HG02759 (cell line): ENCODE measurements around the gene C3.

ENCODE experiments used
- ATAC-seq: cut with Tn5 transposase; IDR thresholded peaks from one replicate; pipeline ENCODE4 v1.9.1; 2021; ENCODE audit warnings: mild to moderate bottlenecking, moderate library complexity; ENCODE audit not compliant: unreplicated experiment

C3 gene

DNA sequence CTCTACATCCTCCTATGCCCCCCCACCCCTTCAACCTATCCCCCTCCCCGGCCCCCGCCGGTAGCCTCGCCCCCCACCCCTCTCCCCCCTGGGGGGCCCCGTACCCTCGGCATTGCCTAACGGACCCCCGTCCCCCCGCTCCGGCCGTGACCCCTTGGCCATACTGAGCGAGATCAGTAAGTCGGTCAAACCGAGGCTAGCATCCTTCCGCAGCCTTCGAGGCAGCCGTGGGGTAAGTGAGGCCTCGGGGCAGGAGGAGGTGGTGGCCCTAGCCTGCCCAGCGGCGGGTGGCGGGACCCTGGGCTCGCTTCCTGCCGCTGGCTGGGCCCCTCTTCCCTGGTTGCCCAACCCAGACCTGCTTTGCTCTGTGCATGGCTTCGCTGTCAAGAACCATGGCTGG lies 25.5 kb upstream of the C3 start:
- no peak for ATAC-seq

DNA sequence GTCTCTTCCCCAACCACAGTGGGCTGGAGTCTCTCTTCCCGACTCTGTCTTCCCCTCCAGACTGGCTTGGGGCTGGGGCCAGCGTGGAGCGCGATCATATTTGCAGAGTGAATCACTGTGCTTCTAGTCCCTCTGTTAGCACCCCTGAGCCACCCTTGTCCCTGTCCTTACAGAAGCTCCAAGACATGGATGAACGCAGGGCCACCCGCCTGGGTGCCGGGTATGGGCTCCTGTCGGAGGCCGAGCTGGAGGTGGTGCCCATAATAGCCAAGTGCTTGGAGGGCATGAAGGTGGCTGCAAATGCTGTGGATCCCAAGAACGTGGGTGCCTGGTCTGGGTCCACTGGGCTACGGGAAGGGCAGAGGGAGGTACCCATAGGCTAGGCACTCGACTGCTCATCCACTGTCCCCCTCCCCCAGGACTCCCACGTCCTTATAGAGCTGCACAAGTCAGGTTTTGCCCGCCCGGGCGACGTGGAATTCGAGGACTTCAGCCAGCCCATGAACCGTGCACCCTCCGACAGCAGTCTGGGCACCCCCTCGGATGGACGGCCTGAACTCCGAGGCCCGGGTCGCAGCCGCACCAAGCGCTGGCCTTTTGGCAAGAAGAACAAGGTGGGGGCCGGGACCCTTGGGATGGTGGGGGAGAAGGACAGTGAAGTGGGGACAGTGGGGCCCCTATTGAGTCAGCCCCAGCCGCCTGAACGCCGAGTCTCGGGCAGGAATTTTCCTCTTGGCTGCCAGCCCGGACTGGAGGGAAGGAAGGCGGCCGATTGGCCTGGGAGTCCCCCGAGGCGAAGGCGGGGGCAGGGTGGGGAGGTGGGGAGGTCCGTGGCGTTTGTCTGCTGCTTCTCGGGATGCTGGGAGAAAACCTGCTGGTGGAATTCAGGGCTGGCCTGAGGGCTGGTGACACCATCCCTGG lies 24.2 kb upstream of the C3 start:
- ATAC-seq = no peak

DNA sequence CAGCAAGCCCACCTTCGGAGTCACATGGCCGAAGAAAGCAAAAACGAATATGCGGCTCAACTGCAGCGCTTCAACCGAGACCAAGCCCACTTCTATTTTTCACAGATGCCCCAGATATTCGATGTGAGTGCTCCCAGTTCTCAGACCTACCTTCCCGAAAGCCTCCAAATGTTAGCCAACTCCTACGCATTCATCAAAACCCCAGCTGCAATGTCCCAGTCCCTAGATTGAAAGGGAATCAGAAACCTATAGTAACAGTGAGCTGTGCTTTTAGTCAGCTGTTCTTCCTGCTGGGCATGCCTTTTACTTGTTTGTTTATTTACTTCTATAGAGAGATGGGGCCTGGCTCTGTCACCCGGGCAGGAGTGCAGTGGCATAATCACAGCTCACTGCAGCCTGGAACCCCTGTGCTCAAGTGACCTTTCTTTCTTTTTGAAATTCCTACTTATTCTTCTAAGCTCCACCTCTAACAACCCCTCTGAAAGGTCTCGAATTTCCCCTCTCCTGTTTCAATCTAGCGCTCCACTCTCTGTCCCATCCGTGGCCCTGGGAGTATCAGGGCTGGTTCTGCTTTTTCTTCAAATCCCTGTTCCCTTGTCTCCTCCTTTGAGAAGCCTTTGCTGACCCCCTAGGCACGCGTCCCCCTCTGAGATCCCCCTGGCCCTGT lies 23.4 kb upstream of the C3 start:
- no peak for ATAC-seq

DNA sequence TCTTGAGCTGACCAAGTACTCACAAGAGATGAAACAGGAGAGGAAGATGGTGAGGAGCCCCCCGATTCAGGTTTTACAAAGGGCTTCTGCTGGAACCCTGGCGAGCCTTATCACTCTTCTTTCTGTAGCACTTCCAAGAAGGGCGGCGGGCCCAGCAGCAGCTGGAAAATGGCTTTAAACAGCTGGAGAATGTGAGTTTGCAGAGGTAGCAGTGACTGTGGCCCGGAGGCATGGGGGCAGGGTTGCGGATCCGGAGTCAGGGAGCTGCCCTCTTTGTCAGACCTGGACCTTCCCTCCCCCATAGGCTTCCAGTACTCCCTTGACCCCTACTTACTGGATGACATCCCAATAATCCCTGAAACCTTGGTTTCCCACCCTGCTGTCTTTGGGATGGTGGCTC lies 22.6 kb upstream of the C3 start:
- no peak for ATAC-seq

DNA sequence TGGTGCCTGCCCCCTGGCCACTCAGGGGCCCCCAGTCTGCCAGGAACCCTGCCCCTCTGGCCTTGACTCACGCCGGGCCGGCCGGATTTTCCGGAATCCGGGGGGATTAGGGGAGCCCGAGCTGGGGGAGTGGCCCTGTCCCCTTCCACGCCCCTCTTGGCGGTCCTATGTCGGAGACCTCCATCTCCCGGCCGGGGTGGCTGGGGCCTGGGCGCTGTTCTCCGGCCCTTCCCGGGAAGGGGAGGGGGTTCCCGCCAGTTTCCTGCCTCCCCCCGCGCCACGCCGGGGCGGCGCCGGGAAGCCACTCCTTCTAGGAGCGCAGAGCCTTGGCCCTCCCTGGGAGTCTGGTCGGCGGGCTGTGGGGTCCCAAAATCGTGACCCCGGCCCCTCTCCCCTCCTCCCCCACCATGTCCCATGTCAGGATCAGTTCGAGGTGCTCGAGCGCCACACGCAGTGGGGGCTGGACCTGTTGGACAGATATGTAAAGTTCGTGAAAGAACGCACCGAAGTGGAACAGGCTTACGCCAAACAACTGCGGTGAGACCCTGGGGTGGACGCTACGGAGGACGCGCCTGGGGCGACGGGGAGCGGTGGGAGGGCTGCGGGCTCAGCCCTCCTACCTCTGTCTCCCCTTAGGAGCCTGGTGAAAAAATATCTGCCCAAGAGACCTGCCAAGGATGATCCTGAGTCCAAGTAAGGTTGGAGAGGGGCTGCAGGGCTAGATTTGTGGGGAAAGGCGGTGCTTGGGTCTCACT lies 20.3 kb upstream of the C3 start:
- ATAC-seq = no peak

DNA sequence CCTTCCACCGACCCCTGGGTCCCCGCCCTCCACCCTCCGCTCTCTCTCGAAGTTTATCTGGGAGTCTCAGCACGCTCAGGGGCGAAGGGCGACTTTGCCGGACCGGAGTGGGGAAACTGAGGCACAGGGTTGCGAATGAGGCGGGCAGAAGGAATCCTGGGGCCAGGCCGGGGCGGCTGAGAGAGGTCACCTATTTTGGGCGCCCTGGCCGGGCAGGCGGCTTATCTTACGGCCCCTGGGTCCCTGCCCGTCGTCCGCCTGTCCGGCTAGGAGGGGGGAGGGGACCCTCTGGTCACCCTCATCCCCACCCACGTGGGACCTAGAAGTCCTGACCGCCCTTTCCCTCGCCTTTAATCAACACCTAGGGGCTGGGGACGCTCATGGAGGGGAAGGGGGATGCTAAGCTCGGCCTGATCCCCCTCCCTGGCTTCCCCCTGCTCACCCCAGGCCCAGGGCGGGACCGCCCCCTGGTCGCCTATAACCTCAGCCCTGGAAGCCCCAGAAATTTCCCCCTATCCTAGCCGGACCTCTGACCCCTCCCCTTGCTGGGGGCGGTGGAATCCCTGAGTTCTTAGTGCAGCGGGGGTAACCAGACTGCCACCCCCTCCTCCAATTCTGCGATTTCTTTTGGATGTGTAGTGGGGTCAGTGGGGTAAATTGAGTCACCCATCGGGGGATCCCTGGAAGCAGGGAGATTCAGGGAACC lies 19.6 kb upstream of the C3 start:
- no peak for ATAC-seq

DNA sequence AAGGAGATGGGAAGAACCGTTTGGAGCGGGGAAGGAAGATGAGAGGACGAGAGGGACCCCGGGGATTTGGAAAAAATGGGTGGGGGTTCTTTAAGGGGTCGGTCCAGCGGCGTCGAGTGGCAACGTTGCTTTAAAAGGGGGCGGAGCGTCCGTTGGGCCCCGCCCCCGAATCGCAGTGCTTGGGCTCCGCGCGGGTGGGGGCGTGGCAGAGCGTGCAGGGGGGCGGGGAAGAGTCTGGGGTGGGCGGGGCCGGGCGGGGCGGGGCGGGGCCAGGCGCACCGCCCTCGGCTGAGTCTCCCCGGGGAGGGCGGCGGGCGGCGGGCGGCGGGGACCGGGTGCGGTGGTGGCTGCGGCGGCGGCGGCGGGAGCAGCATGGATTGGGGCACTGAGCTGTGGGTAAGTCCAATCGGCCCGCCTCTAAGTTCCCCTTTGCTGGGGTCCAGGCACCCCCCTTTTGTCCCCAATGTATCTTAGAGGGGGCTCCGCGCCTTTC lies 19.0 kb upstream of the C3 start, which contains the start of gene TRIP10:
TSS of gene TRIP10 (plus strand) at position 291 of the 493 bp plus-strand sequence. CDS start at position 373, 82 bp downstream.
- ATAC-seq = no peak

DNA sequence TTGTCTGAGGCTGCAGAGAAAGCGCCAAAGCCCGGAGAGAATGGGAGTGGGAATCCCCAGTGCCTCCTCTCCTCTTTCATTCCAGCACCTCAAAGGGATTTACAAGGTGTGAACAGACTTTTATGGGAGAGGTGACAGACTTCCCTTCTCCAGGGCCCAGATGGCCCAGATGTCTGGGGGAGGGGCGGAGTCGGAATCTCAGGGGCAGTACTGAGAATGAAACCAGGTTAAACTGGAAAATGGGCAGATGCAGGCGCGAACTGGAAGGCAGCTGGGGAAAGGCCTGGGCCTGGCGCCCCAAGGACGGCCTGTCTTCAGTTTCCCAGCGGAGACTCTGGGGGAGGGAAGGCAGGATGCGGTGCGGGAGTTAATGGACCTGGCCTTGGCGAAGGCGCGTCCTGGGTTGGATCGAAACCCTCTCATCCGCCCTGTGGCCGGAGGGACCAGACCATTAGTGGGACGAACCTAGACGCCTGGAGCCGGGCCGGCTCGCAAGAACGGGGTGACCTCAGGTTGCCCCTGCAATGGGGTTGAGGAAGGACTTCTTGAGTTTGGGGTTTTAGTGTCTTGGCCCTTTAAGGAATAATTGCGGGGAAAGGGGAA lies 18.4 kb upstream of the C3 start:
- no peak for ATAC-seq

DNA sequence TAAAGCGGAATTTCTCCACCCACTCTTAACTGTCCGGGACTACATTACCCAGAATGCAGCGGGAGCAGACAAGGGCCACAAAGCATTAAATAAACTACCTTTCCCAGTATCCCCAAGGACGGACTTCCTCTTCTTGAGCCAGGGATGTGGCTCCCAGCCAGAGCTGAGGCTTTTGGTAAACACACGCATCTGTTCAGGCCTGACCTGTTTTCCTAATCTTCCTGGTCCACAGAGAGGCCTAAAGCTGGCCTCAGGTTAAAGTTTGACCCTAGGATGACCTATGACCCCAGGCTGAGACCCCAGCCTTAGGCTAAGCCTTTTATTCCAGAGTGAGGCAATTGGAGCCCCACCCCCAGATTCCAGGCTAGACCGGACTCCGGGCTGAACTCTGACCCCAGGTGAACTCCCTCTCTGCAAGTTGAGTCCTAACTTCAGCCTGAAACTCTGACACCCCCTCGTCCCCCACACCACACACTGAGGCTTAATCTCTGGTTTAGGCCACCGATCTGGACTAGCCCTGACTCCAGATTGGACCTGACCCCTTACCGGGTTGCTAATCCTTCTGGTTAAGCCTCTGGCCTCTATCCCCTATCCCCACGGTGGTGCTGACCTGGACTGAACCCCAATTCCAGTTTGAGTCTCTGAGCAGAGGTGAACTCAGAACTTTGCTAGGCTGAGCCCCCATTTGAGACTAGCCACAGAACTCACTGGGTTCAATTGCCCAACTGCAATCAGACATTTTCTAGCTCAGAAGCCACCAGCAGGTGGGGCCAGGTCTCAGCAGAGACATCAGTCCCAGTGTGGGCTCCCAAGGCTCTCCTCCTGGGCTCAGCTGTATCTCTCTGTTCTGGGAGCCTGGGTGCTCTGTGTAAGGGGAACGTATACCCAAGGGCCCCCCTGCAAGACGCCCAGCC lies 17.7 kb upstream of the C3 start:
- ATAC-seq = no peak

DNA sequence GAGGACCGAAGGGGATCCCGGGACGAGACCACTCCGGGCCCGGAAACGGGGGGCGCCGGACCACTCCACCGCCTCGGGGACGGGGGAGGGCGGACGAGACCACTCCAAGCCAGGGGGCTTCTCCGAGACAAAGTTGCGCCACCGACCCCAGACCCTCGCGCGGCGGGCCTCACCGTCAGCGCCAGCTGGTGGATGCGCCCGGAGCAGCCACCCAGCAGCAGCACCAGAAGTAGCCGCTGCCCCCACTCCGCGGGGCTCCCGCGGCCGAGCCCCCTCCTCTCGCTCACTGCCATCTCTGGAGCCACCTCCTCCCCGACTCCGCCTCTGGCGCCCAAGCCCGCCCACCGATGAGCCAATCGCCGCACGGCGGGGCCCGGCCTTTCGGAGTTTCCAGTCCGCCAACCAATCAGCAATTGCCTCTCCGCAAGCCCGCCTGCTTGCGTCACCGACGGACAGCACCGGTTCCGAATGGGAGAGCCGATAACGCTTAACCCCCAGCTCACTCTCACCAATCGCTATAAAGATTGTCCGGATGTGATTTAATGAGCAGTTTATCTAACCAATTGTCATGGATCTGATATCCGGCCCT lies 16.9 kb upstream of the C3 start, which contains the start of gene GPR108:
TSS of gene GPR108 (minus strand) at position 297 of the 589 bp plus-strand sequence. CDS start at position 293, 4 bp downstream.
- peak; percentile 65 for ATAC-seq

DNA sequence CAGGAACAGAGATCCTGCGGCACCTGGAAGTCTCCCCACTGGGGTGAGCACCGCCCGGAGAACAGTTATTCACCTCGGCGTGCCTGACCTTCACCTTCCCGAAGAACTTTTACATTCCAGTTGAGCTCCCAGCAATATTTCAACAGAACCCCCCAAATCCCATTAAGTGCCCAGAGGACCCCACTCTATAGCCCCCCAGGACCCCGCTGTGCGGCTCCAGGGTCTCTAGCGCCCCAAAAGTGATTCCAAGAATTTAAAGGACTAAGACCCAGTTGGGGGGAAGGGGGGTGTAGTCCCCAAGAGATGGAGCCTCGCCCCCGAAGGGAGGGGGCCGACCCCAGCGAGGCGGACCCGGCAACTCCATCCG lies 16.4 kb upstream of the C3 start:
- no peak for ATAC-seq

DNA sequence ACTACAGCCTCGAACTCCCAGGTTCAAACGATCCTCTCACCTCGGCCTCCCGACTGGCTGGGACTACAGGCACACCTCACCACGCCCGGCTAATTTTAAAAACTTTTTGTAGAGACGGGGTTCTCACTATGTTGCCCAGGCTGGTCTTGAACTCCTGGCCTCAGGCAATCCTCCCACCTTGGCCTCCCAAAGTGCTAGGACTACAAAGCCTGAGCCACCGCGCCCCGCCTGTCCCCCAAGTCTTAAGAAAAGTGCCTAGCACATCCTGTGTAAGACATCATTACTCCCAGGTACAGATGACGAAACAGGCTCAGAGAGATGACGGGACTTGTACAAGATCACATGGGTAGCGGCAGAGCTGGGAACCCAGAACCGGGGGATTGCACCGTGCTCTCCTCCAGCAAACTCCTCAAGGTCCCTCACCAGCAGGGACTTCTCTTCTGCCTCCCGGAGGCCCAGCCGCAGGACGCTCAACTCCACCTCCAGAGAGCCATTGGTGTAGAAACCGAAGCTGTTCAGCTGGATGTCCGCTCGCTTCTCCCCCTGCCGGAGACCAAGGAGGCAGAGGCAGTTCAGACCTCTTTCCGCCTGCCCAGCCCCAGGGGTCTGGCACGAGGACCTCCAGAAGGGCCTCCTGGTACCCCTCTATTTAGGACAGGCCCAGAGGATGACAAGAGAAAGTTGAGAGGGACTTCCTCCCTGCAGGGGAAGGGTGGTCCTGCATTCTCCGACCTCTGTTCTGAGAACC lies 15.9 kb upstream of the C3 start:
- no peak for ATAC-seq

DNA sequence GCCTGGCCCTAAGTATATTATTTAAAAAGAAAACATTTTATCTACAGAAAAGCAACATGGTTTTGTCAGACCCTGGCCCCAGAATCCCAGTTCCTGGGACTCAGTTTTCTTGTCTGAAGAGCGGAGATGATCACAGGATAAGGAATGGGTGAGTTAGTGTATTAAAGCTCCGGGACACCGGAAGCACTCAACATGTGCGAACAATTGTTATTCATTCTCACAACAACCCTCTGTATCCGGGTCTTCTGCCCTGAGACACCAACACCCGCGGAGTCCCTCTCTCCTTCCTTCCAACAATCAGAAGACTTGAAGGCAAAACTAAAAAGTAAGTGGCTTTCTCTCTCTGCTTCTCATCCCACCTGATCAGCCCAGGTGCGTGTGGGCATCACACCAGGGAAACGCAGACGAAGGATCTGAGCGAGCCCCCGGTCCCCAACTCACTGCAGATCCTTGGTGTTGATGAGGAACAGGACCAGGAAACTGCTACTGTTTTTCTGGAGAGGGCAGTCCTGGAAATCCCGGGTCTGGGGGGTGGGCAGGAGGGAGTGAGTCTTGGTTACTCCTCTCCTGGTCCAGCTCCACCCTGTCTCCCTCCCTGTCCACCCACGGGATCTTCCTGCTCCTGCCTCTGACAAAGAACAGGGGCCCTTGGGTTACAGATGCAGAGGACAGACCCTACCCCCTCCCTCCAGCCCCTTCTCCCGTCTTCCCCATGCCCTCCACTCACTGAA lies 14.9 kb upstream of the C3 start:
- no peak for ATAC-seq

DNA sequence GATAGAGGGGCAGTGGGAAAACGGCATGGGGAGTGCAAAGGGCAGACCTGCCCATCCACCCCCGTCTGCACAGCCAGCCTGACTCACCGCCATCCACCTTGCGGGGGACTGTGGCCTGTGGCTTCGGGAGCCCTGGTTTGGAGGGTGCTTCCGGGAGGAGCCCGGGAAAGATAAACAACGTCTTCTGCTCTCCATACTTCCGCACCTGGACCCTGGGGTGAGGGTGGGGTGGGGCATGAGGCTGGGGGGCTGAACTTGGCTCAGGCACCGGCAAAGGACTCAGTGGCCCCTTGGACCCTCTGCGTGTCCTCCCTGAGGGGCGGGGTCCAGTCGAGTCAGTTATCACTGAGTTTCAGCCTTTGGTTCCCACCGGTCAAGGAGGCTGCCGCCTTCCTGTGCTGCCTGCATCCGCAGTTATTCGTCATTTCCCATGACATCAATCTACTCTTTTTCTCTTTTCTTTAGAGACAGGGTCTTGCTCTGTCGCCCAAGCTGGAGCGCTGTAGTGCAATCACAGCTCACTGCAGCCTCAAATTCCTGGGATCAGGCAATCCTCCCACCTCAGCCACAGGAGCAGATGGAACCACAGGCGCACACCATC lies 13.7 kb upstream of the C3 start:
- no peak for ATAC-seq

DNA sequence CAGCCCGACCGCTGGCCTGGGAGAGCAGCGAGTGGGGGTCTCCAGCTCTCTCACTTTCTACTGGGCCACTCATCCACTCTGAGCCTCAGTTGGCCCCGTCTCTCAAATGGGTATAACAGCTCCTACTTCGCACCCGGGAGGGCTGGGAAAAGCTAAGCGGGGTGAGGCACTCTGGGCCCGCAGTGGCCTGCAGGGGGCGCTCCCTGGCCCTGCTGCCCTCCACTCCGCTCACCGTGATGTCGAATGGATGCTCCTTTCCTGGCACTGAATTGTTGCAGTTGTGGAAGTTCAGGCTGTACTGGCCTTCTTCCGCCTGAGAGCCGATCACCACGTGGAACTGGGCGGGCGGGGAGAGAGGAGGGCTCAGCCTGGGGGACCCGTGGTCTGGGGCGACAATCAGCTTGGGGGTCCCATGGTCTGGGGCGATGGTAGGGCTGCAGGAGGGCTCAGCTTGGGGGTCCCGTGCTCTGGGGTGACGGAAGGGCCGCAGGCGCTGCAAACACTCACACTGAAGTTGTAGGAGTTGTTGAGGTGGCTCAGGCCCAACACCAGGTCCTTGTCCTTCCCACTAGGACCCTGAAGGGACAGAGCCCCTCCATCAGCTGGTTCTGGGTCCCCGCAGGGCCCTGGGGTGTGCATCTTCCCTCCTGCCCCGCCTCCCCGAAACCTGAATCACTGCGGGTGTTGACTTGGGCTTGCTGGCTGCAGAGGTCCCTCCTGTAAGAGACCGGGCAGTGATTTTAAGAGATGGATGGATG lies 13.1 kb upstream of the C3 start:
- ATAC-seq = no peak

DNA sequence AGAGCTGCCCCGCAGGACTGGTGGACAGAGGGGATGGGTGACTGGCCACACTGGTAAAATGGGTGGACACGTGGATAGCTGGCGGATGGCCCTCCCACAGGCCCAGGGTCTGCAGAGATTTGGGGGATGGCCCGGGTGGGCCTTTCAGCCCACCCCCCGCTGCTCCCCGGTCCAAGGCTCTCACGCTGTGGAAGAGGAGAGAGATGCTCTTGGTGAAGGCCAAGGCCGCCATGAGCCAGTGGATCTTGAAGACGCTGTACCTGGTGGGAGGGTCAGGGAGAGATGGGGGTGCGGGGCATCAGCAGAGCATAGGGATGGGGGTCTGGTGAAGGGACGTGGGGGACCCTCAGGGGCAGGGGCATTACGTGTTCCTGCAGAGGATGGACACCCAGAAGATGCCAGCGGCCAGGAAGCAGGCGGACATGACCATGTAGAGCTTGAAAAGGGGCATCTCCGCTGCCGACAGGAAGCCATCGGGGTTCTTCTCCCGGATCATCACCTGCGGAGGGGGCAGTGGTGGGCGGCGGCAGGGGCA lies 12.4 kb upstream of the C3 start:
- no peak for ATAC-seq
